K562 (cell line): ENCODE results near the gene MICAL1. TPM values are rescaled to one million over a fixed set of nuclear protein-coding genes. Genes with fewer than 3 reads are reported as not detected.

Experiments used
- KAT7 ChIP-seq: sonication (generic); formaldehyde crosslinking; IDR thresholded peaks from 2 replicates; pipeline ENCODE4 v1.8.0; 2022; ENCODE audit warnings: missing genetic modification reagents, mild to moderate bottlenecking, borderline replicate concordance
- MTA3 ChIP-seq: fragments of 450-650 bp; formaldehyde crosslinking; IDR thresholded peaks from 2 replicates; pipeline ENCODE4 v1.6.1; 2017; ENCODE audit warnings: mild to moderate bottlenecking, borderline replicate concordance
- NUFIP1 ChIP-seq: fragments of 450-650 bp; IDR thresholded peaks from 2 replicates; pipeline ENCODE4 v1.6.1; 2018; ENCODE audit not compliant: partially characterized antibody
- PHF8 ChIP-seq: fragments of 200-600 bp; sonication (generic); IDR thresholded peaks from 2 replicates; pipeline ENCODE4 v1.6.1; 2012; ENCODE audit warnings: mixed run types, mild to moderate bottlenecking, inconsistent platforms, low read length, moderate library complexity, borderline replicate concordance
- TEAD1 ChIP-seq, 2 experiments: fragments of 450-650 bp in 1 of 2; sonication (generic) in 1 of 2; formaldehyde crosslinking; IDR thresholded peaks; 2 replicates each; pipeline versions ENCODE4 v1.4.0 to v1.8.0; 2020 to 2022; ENCODE audit warnings: mild to moderate bottlenecking in 2 of 2, missing genetic modification reagents in 1 of 2
- polyA plus RNA-seq, 8 experiments: library from polyadenylated mRNA; depleted of rRNA in 4 of 8; stranded (reverse) in 5 of 8; unstranded in 3 of 8; fragments of >200 nt; fragmentation: Nextera tagmentation in 2 of 8; fragmentation: Illumina TruSeq in 1 of 8; extraction: Ambion mirVana in 2 of 8; extraction: Trizol in 1 of 8; gene quantifications; 2 replicates each; pipeline versions ENCODE4 v1.2.1 to v1.2.3, GENCODE V29; 2011 to 2014; ENCODE audit warnings: inconsistent platforms in 1 of 8, missing spikeins in 1 of 8
- total RNA-seq, 7 experiments: library from RNA; depleted of rRNA in 6 of 7; stranded (reverse); fragments of >200 nt in 6 of 7; fragmentation: Illumina TruSeq in 2 of 7; extraction: Trizol in 2 of 7; gene quantifications; 2 replicates each; pipeline versions ENCODE4 v1.2.1 to v1.2.3, GENCODE V29; 2011 to 2021; ENCODE audit warnings: low replicate concordance in 1 of 7
- TF ChIP-seq, protein P1 (sequence below), 2 experiments: fragments of 450-650 bp in 1 of 2; IDR thresholded peaks; 2 replicates each; pipeline ENCODE4 v1.6.1; 2011 to 2017; ENCODE audit warnings: low read depth in 2 of 2, antibody characterized with exemption in 1 of 2, borderline replicate concordance in 1 of 2, low read length in 1 of 2, mild to moderate bottlenecking in 1 of 2, mixed read lengths in 1 of 2; ENCODE audit not compliant: control insufficient read depth in 1 of 2
- TF ChIP-seq, protein P2 (sequence below), 2 experiments: fragments of 450-650 bp; formaldehyde crosslinking in 1 of 2; IDR thresholded peaks; 2 replicates each; pipeline versions ENCODE4 v1.4.0 to v1.6.1; 2014 to 2020; ENCODE audit warnings: mild to moderate bottlenecking in 2 of 2, borderline replicate concordance in 1 of 2, low read depth in 1 of 2
- TF ChIP-seq, protein P3 (sequence below), 3 experiments: fragments of 200-800 bp in 1 of 3; fragments of 250-450 bp in 1 of 3; fragments of 450-650 bp in 1 of 3; sonication (Bioruptor Pico) in 1 of 3; sonication (Bioruptor generic) in 1 of 3; formaldehyde crosslinking in 1 of 3; IDR thresholded peaks; 2 replicates each; pipeline versions ENCODE4 v1.6.1 to v1.8.0; 2016 to 2022; ENCODE audit warnings: mild to moderate bottlenecking in 2 of 3, missing genetic modification characterization in 2 of 3, missing compliant biosample characterization in 1 of 3, moderate library complexity in 1 of 3
- TF ChIP-seq, protein P4 (sequence below): fragments of 450-650 bp; IDR thresholded peaks from 2 replicates; pipeline ENCODE4 v1.6.1; 2016; ENCODE audit warnings: missing biosample characterization, missing genetic modification characterization

Gene MICAL1
- total and polyA plus RNA-seq, 9 of the 15 experiments (the other 6 are each of a cell fraction or from before 2014, with no cell fraction given): 0.07 to 15.2 (median 7.0) TPM

DNA sequence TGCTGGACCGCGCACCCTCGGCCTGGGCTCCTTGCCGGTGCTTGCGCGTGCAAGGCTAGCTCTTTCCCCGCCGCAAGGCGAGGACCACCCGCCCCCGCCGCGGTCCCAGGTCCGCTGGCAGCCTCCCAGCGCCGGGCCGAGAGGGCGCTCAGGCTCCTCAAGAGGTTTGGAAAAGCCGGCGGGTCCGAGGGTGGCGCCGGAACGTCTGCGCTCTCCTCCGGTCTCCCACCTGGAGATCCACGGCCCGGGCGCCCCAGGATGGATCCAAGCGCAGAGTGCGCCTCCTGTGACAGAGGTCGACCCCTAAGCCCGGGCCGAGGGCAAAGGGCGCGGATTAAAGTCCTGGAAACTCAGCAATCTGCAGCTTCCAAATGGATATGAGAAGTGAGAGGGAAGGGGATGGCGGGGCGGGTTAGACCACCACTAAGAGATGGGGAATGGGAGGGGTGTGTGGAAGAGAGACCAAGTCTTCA, 575 bp upstream of the MICAL1 start (continued):
- TF ChIP-seq, protein P1, sequence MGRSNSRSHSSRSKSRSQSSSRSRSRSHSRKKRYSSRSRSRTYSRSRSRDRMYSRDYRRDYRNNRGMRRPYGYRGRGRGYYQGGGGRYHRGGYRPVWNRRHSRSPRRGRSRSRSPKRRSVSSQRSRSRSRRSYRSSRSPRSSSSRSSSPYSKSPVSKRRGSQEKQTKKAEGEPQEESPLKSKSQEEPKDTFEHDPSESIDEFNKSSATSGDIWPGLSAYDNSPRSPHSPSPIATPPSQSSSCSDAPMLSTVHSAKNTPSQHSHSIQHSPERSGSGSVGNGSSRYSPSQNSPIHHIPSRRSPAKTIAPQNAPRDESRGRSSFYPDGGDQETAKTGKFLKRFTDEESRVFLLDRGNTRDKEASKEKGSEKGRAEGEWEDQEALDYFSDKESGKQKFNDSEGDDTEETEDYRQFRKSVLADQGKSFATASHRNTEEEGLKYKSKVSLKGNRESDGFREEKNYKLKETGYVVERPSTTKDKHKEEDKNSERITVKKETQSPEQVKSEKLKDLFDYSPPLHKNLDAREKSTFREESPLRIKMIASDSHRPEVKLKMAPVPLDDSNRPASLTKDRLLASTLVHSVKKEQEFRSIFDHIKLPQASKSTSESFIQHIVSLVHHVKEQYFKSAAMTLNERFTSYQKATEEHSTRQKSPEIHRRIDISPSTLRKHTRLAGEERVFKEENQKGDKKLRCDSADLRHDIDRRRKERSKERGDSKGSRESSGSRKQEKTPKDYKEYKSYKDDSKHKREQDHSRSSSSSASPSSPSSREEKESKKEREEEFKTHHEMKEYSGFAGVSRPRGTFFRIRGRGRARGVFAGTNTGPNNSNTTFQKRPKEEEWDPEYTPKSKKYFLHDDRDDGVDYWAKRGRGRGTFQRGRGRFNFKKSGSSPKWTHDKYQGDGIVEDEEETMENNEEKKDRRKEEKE (IDR thresholded peaks at IDR 0.05; ENCODE audit: borderline replicate concordance in 1 of 2, control insufficient read depth in 1 of 2, low read depth in 2 of 2, low read length in 1 of 2): no peak
- TF ChIP-seq MTA3 (peak; percentile 52; the same call in 1 of the 2 replicates), PHF8 (peak; percentile 61; the same call in 1 of the 2 replicates), TEAD1 (CRISPR knock-in tag; IDR thresholded peaks at IDR 0.05) (peak in 1 of 2 experiments; percentile 41; a peak in 1 of 4 replicates), KAT7 (CRISPR knock-in tag) (peak; percentile 83; the same call in 1 of the 2 replicates), NUFIP1 (no peak)
- TF ChIP-seq, protein P2, sequence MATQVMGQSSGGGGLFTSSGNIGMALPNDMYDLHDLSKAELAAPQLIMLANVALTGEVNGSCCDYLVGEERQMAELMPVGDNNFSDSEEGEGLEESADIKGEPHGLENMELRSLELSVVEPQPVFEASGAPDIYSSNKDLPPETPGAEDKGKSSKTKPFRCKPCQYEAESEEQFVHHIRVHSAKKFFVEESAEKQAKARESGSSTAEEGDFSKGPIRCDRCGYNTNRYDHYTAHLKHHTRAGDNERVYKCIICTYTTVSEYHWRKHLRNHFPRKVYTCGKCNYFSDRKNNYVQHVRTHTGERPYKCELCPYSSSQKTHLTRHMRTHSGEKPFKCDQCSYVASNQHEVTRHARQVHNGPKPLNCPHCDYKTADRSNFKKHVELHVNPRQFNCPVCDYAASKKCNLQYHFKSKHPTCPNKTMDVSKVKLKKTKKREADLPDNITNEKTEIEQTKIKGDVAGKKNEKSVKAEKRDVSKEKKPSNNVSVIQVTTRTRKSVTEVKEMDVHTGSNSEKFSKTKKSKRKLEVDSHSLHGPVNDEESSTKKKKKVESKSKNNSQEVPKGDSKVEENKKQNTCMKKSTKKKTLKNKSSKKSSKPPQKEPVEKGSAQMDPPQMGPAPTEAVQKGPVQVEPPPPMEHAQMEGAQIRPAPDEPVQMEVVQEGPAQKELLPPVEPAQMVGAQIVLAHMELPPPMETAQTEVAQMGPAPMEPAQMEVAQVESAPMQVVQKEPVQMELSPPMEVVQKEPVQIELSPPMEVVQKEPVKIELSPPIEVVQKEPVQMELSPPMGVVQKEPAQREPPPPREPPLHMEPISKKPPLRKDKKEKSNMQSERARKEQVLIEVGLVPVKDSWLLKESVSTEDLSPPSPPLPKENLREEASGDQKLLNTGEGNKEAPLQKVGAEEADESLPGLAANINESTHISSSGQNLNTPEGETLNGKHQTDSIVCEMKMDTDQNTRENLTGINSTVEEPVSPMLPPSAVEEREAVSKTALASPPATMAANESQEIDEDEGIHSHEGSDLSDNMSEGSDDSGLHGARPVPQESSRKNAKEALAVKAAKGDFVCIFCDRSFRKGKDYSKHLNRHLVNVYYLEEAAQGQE (IDR thresholded peaks at IDR 0.05; ENCODE audit: borderline replicate concordance): no peak
- TF ChIP-seq, protein P2 (CRISPR knock-in tag; IDR thresholded peaks at IDR 0.05; ENCODE audit: low read depth): 0 out of 2 replicates have a peak, but pooled peaks have one; percentile 52
- TF ChIP-seq, protein P3, sequence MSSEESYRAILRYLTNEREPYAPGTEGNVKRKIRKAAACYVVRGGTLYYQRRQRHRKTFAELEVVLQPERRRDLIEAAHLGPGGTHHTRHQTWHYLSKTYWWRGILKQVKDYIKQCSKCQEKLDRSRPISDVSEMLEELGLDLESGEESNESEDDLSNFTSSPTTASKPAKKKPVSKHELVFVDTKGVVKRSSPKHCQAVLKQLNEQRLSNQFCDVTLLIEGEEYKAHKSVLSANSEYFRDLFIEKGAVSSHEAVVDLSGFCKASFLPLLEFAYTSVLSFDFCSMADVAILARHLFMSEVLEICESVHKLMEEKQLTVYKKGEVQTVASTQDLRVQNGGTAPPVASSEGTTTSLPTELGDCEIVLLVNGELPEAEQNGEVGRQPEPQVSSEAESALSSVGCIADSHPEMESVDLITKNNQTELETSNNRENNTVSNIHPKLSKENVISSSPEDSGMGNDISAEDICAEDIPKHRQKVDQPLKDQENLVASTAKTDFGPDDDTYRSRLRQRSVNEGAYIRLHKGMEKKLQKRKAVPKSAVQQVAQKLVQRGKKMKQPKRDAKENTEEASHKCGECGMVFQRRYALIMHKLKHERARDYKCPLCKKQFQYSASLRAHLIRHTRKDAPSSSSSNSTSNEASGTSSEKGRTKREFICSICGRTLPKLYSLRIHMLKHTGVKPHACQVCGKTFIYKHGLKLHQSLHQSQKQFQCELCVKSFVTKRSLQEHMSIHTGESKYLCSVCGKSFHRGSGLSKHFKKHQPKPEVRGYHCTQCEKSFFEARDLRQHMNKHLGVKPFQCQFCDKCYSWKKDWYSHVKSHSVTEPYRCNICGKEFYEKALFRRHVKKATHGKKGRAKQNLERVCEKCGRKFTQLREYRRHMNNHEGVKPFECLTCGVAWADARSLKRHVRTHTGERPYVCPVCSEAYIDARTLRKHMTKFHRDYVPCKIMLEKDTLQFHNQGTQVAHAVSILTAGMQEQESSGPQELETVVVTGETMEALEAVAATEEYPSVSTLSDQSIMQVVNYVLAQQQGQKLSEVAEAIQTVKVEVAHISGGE (CRISPR knock-in tag; IDR thresholded peaks at IDR 0.05): no peak
- TF ChIP-seq, protein P4, sequence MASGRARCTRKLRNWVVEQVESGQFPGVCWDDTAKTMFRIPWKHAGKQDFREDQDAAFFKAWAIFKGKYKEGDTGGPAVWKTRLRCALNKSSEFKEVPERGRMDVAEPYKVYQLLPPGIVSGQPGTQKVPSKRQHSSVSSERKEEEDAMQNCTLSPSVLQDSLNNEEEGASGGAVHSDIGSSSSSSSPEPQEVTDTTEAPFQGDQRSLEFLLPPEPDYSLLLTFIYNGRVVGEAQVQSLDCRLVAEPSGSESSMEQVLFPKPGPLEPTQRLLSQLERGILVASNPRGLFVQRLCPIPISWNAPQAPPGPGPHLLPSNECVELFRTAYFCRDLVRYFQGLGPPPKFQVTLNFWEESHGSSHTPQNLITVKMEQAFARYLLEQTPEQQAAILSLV (tag): no peak
